SJSA1 (cell line): ENCODE measurements around the gene NCOR2. TPM values are rescaled to one million over a fixed set of nuclear protein-coding genes. Genes with fewer than 3 reads are reported as not detected.

Experiments
- DNase-seq, 2 experiments: peaks; one replicate each; pipeline ENCODE4 v3.0.0-alpha.2; 2015 to 2020; ENCODE audit warnings: low spot score in 2 of 2, low read depth in 1 of 2
- H3K27ac ChIP-seq: fragments of 250-450 bp; sonication (Bioruptor Pico); 2 replicates; pipeline ENCODE4 v1.5.1; 2020; ENCODE audit warnings: mild to moderate bottlenecking, moderate library complexity
- H3K27me3 ChIP-seq: fragments of 250-450 bp; sonication (Bioruptor Pico); replicated peaks from 2 replicates; pipeline ENCODE4 v1.5.1; 2020; ENCODE audit warnings: mild to moderate bottlenecking, moderate library complexity
- H3K36me3 ChIP-seq: fragments of 250-450 bp; sonication (Bioruptor Pico); 2 replicates; pipeline ENCODE4 v1.5.1; 2020; ENCODE audit warnings: mild to moderate bottlenecking
- H3K4me1 ChIP-seq: fragments of 250-450 bp; sonication (Bioruptor Pico); replicated peaks from 2 replicates; pipeline ENCODE4 v1.6.1; 2021; ENCODE audit warnings: mild to moderate bottlenecking
- H3K4me3 ChIP-seq: fragments of 250-450 bp; sonication (Bioruptor Pico); 2 replicates; pipeline ENCODE4 v1.5.1; 2020; ENCODE audit warnings: mild to moderate bottlenecking
- H3K9me3 ChIP-seq: fragments of 250-450 bp; sonication (Bioruptor Pico); replicated peaks from 2 replicates; pipeline ENCODE4 v1.5.1; 2020; ENCODE audit warnings: mild to moderate bottlenecking
- total RNA-seq: library from RNA; depleted of rRNA; stranded (reverse); fragments of >200 nt; shearing (Covaris generic); gene quantifications from 2 replicates; pipeline ENCODE4 v1.2.3, GENCODE V29; 2014

The NCOR2 gene
- total RNA-seq, 1 experiment from 2014 or later, result 44.3 TPM

GRCh38 chr12:124544983-124545382 is 22.4 kb downstream of the NCOR2 start:
- H3K9me3 ChIP-seq, result no peaks in the 10 kb centered on the region
- H3K4me1 ChIP-seq, result peaks cover 50% of the 10 kb centered on the region
- peaks cover 26% of the 10 kb centered on the region for H3K36me3 ChIP-seq
- peak overlapping the region; percentile 50 for H3K27ac ChIP-seq
- H3K27me3 ChIP-seq, result no peaks in the 10 kb centered on the region
- H3K4me3 ChIP-seq, result no peak overlapping the region
- no peak for DNase-seq

- peaks cover 50% of the 10 kb centered on the region for H3K4me1 ChIP-seq
- DNase-seq, result no peak
- no peaks in the 10 kb centered on the region for H3K27me3 ChIP-seq
- no peak overlapping the region for H3K4me3 ChIP-seq
- peaks cover 22% of the 10 kb centered on the region for H3K36me3 ChIP-seq
- no peak overlapping the region for H3K27ac ChIP-seq
- no peaks in the 10 kb centered on the region for H3K9me3 ChIP-seq
These were observed 23.0 kb downstream of the NCOR2 start for GRCh38 chr12:124544311-124544970.

- Histone ChIP-seq H3K27ac (no peak overlapping the region), H3K4me1 (peaks cover 50% of the 10 kb centered on the region), H3K27me3 (no peaks in the 10 kb centered on the region), H3K4me3 (no peak overlapping the region), H3K36me3 (peaks cover 22% of the 10 kb centered on the region), H3K9me3 (no peaks in the 10 kb centered on the region)
- no peak for DNase-seq
These were observed 23.7 kb downstream of the NCOR2 start for GRCh38 chr12:124543590-124544310.

- no peak overlapping the region for H3K27ac ChIP-seq
These were observed 24.3 kb downstream of the NCOR2 start for GRCh38 chr12:124543052-124543589.

GRCh38 chr12:124542021-124542949 is 25.1 kb downstream of the NCOR2 start:
- no peak overlapping the region for H3K27ac ChIP-seq
- DNase-seq, result no peak
- no peaks in the 10 kb centered on the region for H3K9me3 ChIP-seq
- peaks cover 60% of the 10 kb centered on the region for H3K4me1 ChIP-seq
- H3K27me3 ChIP-seq, result no peaks in the 10 kb centered on the region
- H3K4me3 ChIP-seq, result no peak overlapping the region
- peaks cover 23% of the 10 kb centered on the region for H3K36me3 ChIP-seq

More at GRCh38 chr12:124543052-124543589, 24.3 kb downstream of the NCOR2 start:
- Histone ChIP-seq H3K36me3 (peaks cover 26% of the 10 kb centered on the region), H3K27me3 (no peaks in the 10 kb centered on the region), H3K4me3 (no peak overlapping the region), H3K9me3 (no peaks in the 10 kb centered on the region), H3K4me1 (peaks cover 52% of the 10 kb centered on the region)
- no peak for DNase-seq

- no peak overlapping the region for H3K27ac ChIP-seq
- H3K4me3 ChIP-seq, result no peak overlapping the region
- H3K9me3 ChIP-seq, result no peaks in the 10 kb centered on the region
- H3K4me1 ChIP-seq, result peaks cover 65% of the 10 kb centered on the region
- peaks cover 23% of the 10 kb centered on the region for H3K36me3 ChIP-seq
- no peak for DNase-seq
- no peaks in the 10 kb centered on the region for H3K27me3 ChIP-seq
These were observed 26.1 kb downstream of the NCOR2 start for GRCh38 chr12:124541322-124541721.

- Histone ChIP-seq H3K4me1 (peaks cover 49% of the 10 kb centered on the region), H3K27me3 (no peaks in the 10 kb centered on the region), H3K4me3 (no peak overlapping the region), H3K36me3 (peaks cover 21% of the 10 kb centered on the region), H3K27ac (no peak overlapping the region), H3K9me3 (no peaks in the 10 kb centered on the region)
- DNase-seq, result no peak
These were observed 28.0 kb downstream of the NCOR2 start for GRCh38 chr12:124539084-124540041.

GRCh38 chr12:124538194-124539082 is 29.0 kb downstream of the NCOR2 start:
- Histone ChIP-seq H3K4me1 (peaks cover 45% of the 10 kb centered on the region), H3K36me3 (peaks cover 29% of the 10 kb centered on the region), H3K9me3 (no peaks in the 10 kb centered on the region), H3K27me3 (no peaks in the 10 kb centered on the region), H3K4me3 (no peak overlapping the region), H3K27ac (no peak overlapping the region)
- DNase-seq, result no peak

GRCh38 chr12:124537525-124538193 is 29.8 kb downstream of the NCOR2 start:
- Histone ChIP-seq H3K9me3 (no peaks in the 10 kb centered on the region), H3K36me3 (peaks cover 32% of the 10 kb centered on the region), H3K4me1 (peaks cover 45% of the 10 kb centered on the region), H3K27ac (no peak overlapping the region), H3K27me3 (no peaks in the 10 kb centered on the region), H3K4me3 (no peak overlapping the region)
- no peak for DNase-seq

GRCh38 chr12:124536641-124537040 is 30.8 kb downstream of the NCOR2 start:
- Histone ChIP-seq H3K9me3 (no peaks in the 10 kb centered on the region), H3K4me3 (no peak overlapping the region), H3K27me3 (no peaks in the 10 kb centered on the region), H3K36me3 (peaks cover 32% of the 10 kb centered on the region), H3K27ac (no peak overlapping the region), H3K4me1 (peaks cover 39% of the 10 kb centered on the region)
- no peak for DNase-seq

GRCh38 chr12:124534776-124535740 is 32.4 kb downstream of the NCOR2 start:
- Histone ChIP-seq H3K27me3 (no peaks in the 10 kb centered on the region), H3K36me3 (peaks cover 32% of the 10 kb centered on the region), H3K4me1 (peaks cover 39% of the 10 kb centered on the region), H3K4me3 (no peak overlapping the region), H3K9me3 (no peaks in the 10 kb centered on the region), H3K27ac (no peak overlapping the region)
- DNase-seq, result no peak
